GM12874 (cell line): Measurements from ENCODE around the gene SLC17A6.

ENCODE experiments used
- CTCF ChIP-seq: IDR thresholded peaks from 2 replicates; pipeline ENCODE4 v1.5.1; 2011; ENCODE audit warnings: low read depth, mild to moderate bottlenecking, control low read depth, low read length, moderate library complexity; ENCODE audit not compliant: insufficient read depth

Gene SLC17A6

GRCh38 chr11:22346282-22346681 is 8.1 kb downstream of the SLC17A6 start:
- no peak for TF ChIP-seq CTCF

GRCh38 chr11:22347857-22348487 is 9.8 kb downstream of the SLC17A6 start:
- no peak for TF ChIP-seq CTCF

- TF ChIP-seq CTCF: no peak
Observed at GRCh38 chr11:22349491-22349890, 11.3 kb downstream of the SLC17A6 start.

DNA sequence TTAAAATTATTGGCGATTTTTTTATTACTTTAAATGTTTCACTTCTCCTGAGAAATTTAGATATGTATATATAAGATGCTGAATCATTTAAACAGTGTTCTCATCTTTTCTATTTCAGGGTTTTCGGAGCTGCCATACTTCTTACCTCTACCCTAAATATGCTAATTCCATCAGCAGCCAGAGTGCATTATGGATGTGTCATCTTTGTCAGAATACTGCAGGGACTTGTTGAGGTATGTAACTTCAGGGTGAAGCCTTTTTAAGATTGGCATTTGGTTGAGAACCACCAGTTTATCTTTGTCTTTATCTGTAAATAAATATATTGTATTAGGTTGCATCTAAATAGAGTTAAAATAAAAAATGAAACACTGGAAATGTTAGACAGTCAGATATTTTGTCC is 21.1 kb downstream of the SLC17A6 start:
- TF ChIP-seq CTCF: no peak

- TF ChIP-seq CTCF: no peak
Observed at GRCh38 chr11:22371160-22371559, 33.0 kb downstream of the SLC17A6 start.

DNA sequence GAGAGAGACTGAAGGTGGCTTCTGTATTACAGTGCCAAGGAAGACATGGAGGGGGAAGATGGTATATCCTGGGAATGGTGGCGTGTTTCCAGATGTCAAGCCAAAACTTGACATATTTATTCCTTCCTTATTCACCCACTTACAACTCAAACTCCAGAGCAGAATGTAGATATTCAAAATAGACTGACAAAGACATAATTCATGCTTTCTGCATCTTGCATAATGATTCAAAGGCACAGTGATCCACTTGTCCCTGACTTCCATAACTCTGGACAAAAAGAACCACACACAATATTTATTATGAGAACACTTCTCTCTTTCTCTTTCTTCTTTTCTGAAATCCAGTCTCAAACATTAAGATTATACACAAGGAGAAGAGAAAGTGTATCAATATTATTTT is 48.9 kb downstream of the SLC17A6 start:
- no peak for TF ChIP-seq CTCF

GRCh38 chr11:22389526-22390282 is 51.5 kb downstream of the SLC17A6 start:
- no peak for TF ChIP-seq CTCF
